Astrocyte (in vitro differentiated cells and primary cell): ENCODE measurements around the gene KLK3. TPM values are rescaled to one million over a fixed set of nuclear protein-coding genes. Genes with fewer than 3 reads are reported as not detected.

ENCODE experiments used
- DNase-seq: peaks from one replicate; pipeline ENCODE4 v3.0.0-alpha.2; 2010; ENCODE audit warnings: low read depth
- FAIRE-seq: peaks from 2 replicates; lab custom pipeline; 2011; peaks lifted over from hg19 to GRCh38; lab: Jason Lieb, UNC
- H2AFZ ChIP-seq: 2 replicates; pipeline ENCODE4 v1.6.0; 2012; ENCODE audit warnings: low read depth, low read length, inconsistent platforms
- H3K27ac ChIP-seq: 2 replicates; pipeline ENCODE4 v1.5.1; 2011; ENCODE audit warnings: low read depth, low read length, inconsistent platforms
- H3K27me3 ChIP-seq: 2 replicates; pipeline ENCODE4 v1.6.0; 2011; ENCODE audit warnings: low read length, inconsistent platforms; ENCODE audit not compliant: insufficient read depth
- H3K36me3 ChIP-seq: 2 replicates; pipeline ENCODE4 v1.5.1; 2011; ENCODE audit warnings: low read length, inconsistent platforms; ENCODE audit not compliant: insufficient read depth
- H3K4me1 ChIP-seq: 2 replicates; pipeline ENCODE4 v1.5.1; 2011; ENCODE audit warnings: low read length, inconsistent platforms; ENCODE audit not compliant: insufficient read depth
- H3K4me2 ChIP-seq: 2 replicates; pipeline ENCODE4 v1.6.0; 2012; ENCODE audit warnings: low read length, inconsistent platforms
- H3K4me3 ChIP-seq: 2 replicates; pipeline ENCODE4 v1.5.1; 2011; ENCODE audit warnings: low read depth, mild to moderate bottlenecking, low read length, inconsistent platforms; ENCODE audit not compliant: insufficient read depth
- H3K79me2 ChIP-seq: 2 replicates; pipeline ENCODE4 v1.6.0; 2012; ENCODE audit warnings: mild to moderate bottlenecking, low read length, inconsistent platforms; ENCODE audit not compliant: insufficient read depth
- H3K9ac ChIP-seq: 2 replicates; pipeline ENCODE4 v1.6.0; 2012; ENCODE audit warnings: mild to moderate bottlenecking, low read length, inconsistent platforms
- H3K9me3 ChIP-seq: 2 replicates; pipeline ENCODE4 v1.5.1; 2012; ENCODE audit warnings: low read depth, mild to moderate bottlenecking, low read length, inconsistent platforms; ENCODE audit not compliant: insufficient read depth
- H4K20me1 ChIP-seq: 2 replicates; pipeline ENCODE4 v1.6.0; 2012; ENCODE audit warnings: low read length, inconsistent platforms; ENCODE audit not compliant: insufficient read depth
- H3K27ac Mint-ChIP-seq: one replicate; pipeline ENCODE4 v1.8.0; 2021; ENCODE audit warnings: mild to moderate bottlenecking, mixed read lengths; ENCODE audit not compliant: unreplicated experiment
- H3K27me3 Mint-ChIP-seq: one replicate; pipeline ENCODE4 v1.8.0; 2021; ENCODE audit warnings: low read depth, mixed read lengths; ENCODE audit not compliant: unreplicated experiment
- H3K36me3 Mint-ChIP-seq: one replicate; pipeline ENCODE4 v1.8.0; 2021; ENCODE audit warnings: low read depth, mixed read lengths; ENCODE audit not compliant: unreplicated experiment
- H3K4me1 Mint-ChIP-seq: one replicate; pipeline ENCODE4 v1.8.0; 2021; ENCODE audit warnings: low read depth, mixed read lengths; ENCODE audit not compliant: unreplicated experiment
- H3K4me3 Mint-ChIP-seq: one replicate; pipeline ENCODE4 v1.8.0; 2021; ENCODE audit warnings: mild to moderate bottlenecking, moderate library complexity, mixed read lengths; ENCODE audit not compliant: unreplicated experiment
- H3K9me3 Mint-ChIP-seq: one replicate; pipeline ENCODE4 v1.8.0; 2021; ENCODE audit warnings: mild to moderate bottlenecking, mixed read lengths; ENCODE audit not compliant: unreplicated experiment
- EZH2 ChIP-seq: IDR thresholded peaks from 2 replicates; pipeline ENCODE4 v1.6.1; 2012; ENCODE audit warnings: mild to moderate bottlenecking, low read length, inconsistent platforms; ENCODE audit not compliant: insufficient read depth
- total RNA-seq: library from RNA; stranded (reverse); gene quantifications from 2 replicates; pipeline ENCODE4 v1.2.1, GENCODE V29; 2021
- TF ChIP-seq, protein P1 (sequence below): IDR thresholded peaks from 2 replicates; pipeline ENCODE4 v1.5.1; 2011; ENCODE audit warnings: low read depth, mild to moderate bottlenecking, inconsistent platforms, low read length, moderate library complexity; ENCODE audit not compliant: insufficient read depth

Gene KLK3
- total RNA-seq, 1 donor from 2014 or later = not detected

DNA sequence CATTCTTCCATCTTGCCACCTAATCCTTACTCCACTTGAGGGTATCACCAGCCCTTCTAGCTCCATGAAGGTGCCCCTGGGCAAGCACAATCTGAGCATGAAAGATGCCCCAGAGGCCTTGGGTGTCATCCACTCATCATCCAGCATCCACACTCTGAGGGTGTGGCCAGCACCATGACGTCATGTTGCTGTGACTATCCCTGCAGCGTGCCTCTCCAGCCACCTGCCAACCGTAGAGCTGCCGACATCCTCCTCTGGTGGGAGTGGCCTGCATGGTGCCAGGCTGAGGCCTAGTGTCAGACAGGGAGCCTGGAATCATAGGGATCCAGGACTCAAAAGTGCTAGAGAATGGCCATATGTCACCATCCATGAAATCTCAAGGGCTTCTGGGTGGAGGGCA is 3.1 kb upstream of the KLK3 start:
- no peaks in the 10 kb centered on the region for H3K4me1 Mint-ChIP-seq
- Histone ChIP-seq H2AFZ (no peak overlapping the region), H3K4me1 (no peaks in the 10 kb centered on the region), H3K27me3 (no peaks in the 10 kb centered on the region), H4K20me1 (no peaks in the 10 kb centered on the region), H3K4me2 (no peak overlapping the region), H3K27ac (no peak overlapping the region), H3K79me2 (no peaks in the 10 kb centered on the region), H3K9ac (no peak overlapping the region), H3K9me3 (no peaks in the 10 kb centered on the region), H3K4me3 (no peak overlapping the region), H3K36me3 (no peaks in the 10 kb centered on the region)
- no peak overlapping the region for H3K27ac Mint-ChIP-seq
- H3K4me3 Mint-ChIP-seq = no peak overlapping the region
- H3K27me3 Mint-ChIP-seq = peaks cover 11% of the 10 kb centered on the region
- H3K9me3 Mint-ChIP-seq = peaks cover 8% of the 10 kb centered on the region
- TF ChIP-seq, protein P1, sequence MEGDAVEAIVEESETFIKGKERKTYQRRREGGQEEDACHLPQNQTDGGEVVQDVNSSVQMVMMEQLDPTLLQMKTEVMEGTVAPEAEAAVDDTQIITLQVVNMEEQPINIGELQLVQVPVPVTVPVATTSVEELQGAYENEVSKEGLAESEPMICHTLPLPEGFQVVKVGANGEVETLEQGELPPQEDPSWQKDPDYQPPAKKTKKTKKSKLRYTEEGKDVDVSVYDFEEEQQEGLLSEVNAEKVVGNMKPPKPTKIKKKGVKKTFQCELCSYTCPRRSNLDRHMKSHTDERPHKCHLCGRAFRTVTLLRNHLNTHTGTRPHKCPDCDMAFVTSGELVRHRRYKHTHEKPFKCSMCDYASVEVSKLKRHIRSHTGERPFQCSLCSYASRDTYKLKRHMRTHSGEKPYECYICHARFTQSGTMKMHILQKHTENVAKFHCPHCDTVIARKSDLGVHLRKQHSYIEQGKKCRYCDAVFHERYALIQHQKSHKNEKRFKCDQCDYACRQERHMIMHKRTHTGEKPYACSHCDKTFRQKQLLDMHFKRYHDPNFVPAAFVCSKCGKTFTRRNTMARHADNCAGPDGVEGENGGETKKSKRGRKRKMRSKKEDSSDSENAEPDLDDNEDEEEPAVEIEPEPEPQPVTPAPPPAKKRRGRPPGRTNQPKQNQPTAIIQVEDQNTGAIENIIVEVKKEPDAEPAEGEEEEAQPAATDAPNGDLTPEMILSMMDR = no peak
- TF ChIP-seq EZH2 = no peak
- H3K36me3 Mint-ChIP-seq = no peaks in the 10 kb centered on the region
- FAIRE-seq = no peak
- DNase-seq = no peak

- no peaks in the 10 kb centered on the region for H4K20me1 ChIP-seq
- Mint-ChIP-seq H3K27ac (no peak overlapping the region), H3K36me3 (no peaks in the 10 kb centered on the region), H3K4me3 (no peak overlapping the region), H3K9me3 (peaks cover 10% of the 10 kb centered on the region), H3K4me1 (no peaks in the 10 kb centered on the region), H3K27me3 (peaks cover 6% of the 10 kb centered on the region)
- no peaks in the 10 kb centered on the region for H3K36me3 ChIP-seq
- no peaks in the 10 kb centered on the region for H3K9me3 ChIP-seq
- no peaks in the 10 kb centered on the region for H3K4me1 ChIP-seq
- no peak overlapping the region for H3K27ac ChIP-seq
- H3K27me3 ChIP-seq = no peaks in the 10 kb centered on the region
- DNase-seq = no peak
- TF ChIP-seq, protein P1 = no peak
- TF ChIP-seq EZH2 = no peak
- no peak overlapping the region for H3K4me3 ChIP-seq
- H3K79me2 ChIP-seq = no peaks in the 10 kb centered on the region
- H2AFZ ChIP-seq = no peak overlapping the region
- no peak overlapping the region for H3K4me2 ChIP-seq
- no peak overlapping the region for H3K9ac ChIP-seq
- FAIRE-seq = no peak
These were observed 2.7 kb downstream of the KLK3 start for GRCh38 chr19:50857366-50857765.

GRCh38 chr19:50858886-50859285 is 4.2 kb downstream of the KLK3 start:
- Histone ChIP-seq H3K4me1 (no peaks in the 10 kb centered on the region), H3K9me3 (no peaks in the 10 kb centered on the region), H3K36me3 (no peaks in the 10 kb centered on the region), H3K27me3 (no peaks in the 10 kb centered on the region), H2AFZ (no peak overlapping the region), H3K27ac (no peak overlapping the region), H3K4me2 (no peak overlapping the region), H3K4me3 (no peak overlapping the region), H3K9ac (no peak overlapping the region), H3K79me2 (no peaks in the 10 kb centered on the region), H4K20me1 (no peaks in the 10 kb centered on the region)
- FAIRE-seq (no peak), DNase-seq (no peak)
- Mint-ChIP-seq H3K4me1 (no peaks in the 10 kb centered on the region), H3K36me3 (no peaks in the 10 kb centered on the region), H3K27ac (no peak overlapping the region), H3K4me3 (no peak overlapping the region), H3K27me3 (peaks cover 5% of the 10 kb centered on the region), H3K9me3 (peaks cover 7% of the 10 kb centered on the region)
- TF ChIP-seq EZH2 = no peak
- TF ChIP-seq, protein P1 = no peak
